ENCODE data around the gene WFIKKN2. TPM values are rescaled to one million over a fixed set of nuclear protein-coding genes. Genes with fewer than 3 reads are reported as not detected.
A peak's percentile ranks its signal among the peaks of the same experiment; 100 is the strongest.

Gene WFIKKN2
- total and polyA plus RNA-seq, 2 of the 13 experiments (the other 11 are each of a cell fraction or from before 2014, with no cell fraction given) = not detected

DNA sequence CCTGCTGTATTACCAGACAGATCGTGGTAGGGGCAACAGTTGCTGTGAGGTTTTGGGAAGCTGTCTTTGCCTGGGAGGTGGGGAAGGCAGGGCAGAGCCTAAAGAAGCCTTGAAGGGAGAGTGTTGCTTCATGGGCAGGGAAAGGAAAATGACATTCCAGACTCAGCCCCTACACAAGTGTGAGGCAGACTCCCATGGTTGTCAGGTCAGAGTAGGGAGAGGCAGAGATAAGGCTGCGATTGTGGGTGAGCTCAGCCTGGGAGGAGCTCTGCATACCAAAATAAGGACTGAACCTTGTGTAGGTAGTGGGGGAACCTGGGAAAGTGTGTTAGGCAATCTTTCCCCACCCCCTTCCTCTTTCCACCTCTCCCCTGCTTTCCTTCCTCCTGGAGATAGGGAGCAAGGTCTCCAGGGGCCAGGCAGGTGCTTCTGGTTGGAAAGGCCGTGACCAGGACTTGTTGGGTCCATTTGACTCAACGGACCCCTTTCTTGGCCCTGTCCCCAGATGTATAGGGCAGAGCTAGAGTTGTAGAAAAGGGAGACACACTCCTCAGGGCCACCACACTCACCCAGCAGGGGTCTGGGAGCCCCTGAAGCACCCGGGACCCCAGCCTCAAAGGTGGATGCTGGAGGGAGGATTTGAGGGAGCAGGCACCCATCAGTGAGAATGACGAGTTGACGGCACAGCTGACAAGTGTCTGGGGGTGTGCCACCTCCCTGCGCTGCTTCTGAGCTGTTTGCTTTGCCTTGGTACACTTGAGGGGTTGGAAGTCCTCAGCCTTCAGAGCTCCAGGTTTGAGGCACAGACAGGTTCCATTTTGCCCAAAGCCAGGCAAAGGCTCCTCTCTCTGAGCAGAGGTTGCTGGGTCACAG, 49.3 kb downstream of the WFIKKN2 start (continued):
- TF ChIP-seq ZNF660 (CRISPR knock-in tag; IDR thresholded peaks at IDR 0.05; ENCODE audit: borderline replicate concordance, low read depth) (no peak), TGIF2 (CRISPR knock-in tag; IDR thresholded peaks at IDR 0.05) (peak; percentile 72), HIVEP1 (CRISPR knock-in tag; IDR thresholded peaks at IDR 0.05) (no peak), U2AF1 (optimal IDR thresholded peaks at IDR 0.05; ENCODE audit: low read depth, low read length) (no peak), KAT7 (CRISPR knock-in tag; IDR thresholded peaks at IDR 0.05; ENCODE audit: borderline replicate concordance) (no peak), NFIC (IDR thresholded peaks at IDR 0.05; ENCODE audit: low read length) (no peak), ZNF570 (CRISPR knock-in tag; IDR thresholded peaks at IDR 0.05; ENCODE audit: borderline replicate concordance) (no peak), KDM1A (CRISPR knock-in tag; IDR thresholded peaks at IDR 0.05) (no peak), CREB1 (IDR thresholded peaks at IDR 0.05) (no peak), CREB1 (CRISPR knock-in tag; IDR thresholded peaks at IDR 0.05) (peak; percentile 64)
- TF ChIP-seq, protein P1, sequence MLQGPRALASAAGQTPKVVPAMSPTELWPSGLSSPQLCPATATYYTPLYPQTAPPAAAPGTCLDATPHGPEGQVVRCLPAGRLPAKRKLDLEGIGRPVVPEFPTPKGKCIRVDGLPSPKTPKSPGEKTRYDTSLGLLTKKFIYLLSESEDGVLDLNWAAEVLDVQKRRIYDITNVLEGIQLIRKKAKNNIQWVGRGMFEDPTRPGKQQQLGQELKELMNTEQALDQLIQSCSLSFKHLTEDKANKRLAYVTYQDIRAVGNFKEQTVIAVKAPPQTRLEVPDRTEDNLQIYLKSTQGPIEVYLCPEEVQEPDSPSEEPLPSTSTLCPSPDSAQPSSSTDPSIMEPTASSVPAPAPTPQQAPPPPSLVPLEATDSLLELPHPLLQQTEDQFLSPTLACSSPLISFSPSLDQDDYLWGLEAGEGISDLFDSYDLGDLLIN (CRISPR knock-in tag; IDR thresholded peaks at IDR 0.05; ENCODE audit: borderline replicate concordance) = no peak
- TF ChIP-seq, protein P2, sequence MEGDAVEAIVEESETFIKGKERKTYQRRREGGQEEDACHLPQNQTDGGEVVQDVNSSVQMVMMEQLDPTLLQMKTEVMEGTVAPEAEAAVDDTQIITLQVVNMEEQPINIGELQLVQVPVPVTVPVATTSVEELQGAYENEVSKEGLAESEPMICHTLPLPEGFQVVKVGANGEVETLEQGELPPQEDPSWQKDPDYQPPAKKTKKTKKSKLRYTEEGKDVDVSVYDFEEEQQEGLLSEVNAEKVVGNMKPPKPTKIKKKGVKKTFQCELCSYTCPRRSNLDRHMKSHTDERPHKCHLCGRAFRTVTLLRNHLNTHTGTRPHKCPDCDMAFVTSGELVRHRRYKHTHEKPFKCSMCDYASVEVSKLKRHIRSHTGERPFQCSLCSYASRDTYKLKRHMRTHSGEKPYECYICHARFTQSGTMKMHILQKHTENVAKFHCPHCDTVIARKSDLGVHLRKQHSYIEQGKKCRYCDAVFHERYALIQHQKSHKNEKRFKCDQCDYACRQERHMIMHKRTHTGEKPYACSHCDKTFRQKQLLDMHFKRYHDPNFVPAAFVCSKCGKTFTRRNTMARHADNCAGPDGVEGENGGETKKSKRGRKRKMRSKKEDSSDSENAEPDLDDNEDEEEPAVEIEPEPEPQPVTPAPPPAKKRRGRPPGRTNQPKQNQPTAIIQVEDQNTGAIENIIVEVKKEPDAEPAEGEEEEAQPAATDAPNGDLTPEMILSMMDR (CRISPR knock-in tag; IDR thresholded peaks at IDR 0.05) = no peak
- TF ChIP-seq, protein P3, sequence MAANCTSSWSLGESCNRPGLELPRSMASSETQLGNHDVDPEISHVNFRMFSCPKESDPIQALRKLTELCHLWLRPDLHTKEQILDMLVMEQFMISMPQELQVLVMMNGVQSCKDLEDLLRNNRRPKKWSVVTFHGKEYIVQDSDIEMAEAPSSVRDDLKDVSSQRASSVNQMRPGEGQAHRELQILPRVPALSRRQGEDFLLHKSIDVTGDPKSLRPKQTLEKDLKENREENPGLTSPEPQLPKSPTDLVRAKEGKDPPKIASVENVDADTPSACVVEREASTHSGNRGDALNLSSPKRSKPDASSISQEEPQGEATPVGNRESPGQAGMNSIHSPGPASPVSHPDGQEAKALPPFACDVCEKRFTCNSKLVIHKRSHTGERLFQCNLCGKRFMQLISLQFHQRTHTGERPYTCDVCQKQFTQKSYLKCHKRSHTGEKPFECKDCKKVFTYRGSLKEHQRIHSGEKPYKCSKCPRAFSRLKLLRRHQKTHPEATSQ (CRISPR knock-in tag; IDR thresholded peaks at IDR 0.05; ENCODE audit: borderline replicate concordance) = peak; percentile 51; the same call in 1 of the 2 replicates
- TF ChIP-seq, protein P4, sequence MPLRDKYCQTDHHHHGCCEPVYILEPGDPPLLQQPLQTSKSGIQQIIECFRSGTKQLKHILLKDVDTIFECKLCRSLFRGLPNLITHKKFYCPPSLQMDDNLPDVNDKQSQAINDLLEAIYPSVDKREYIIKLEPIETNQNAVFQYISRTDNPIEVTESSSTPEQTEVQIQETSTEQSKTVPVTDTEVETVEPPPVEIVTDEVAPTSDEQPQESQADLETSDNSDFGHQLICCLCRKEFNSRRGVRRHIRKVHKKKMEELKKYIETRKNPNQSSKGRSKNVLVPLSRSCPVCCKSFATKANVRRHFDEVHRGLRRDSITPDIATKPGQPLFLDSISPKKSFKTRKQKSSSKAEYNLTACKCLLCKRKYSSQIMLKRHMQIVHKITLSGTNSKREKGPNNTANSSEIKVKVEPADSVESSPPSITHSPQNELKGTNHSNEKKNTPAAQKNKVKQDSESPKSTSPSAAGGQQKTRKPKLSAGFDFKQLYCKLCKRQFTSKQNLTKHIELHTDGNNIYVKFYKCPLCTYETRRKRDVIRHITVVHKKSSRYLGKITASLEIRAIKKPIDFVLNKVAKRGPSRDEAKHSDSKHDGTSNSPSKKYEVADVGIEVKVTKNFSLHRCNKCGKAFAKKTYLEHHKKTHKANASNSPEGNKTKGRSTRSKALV (CRISPR knock-in tag; IDR thresholded peaks at IDR 0.05) = no peak
- TF ChIP-seq, protein P5, sequence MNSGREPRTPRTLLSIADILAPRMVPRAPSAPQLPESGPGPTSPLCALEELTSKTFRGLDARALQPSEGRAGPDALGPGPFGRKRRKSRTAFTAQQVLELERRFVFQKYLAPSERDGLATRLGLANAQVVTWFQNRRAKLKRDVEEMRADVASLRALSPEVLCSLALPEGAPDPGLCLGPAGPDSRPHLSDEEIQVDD (CRISPR knock-in tag; IDR thresholded peaks at IDR 0.05; ENCODE audit: borderline replicate concordance) = no peak
- TF ChIP-seq, protein P6, sequence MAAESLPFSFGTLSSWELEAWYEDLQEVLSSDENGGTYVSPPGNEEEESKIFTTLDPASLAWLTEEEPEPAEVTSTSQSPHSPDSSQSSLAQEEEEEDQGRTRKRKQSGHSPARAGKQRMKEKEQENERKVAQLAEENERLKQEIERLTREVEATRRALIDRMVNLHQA (CRISPR knock-in tag; IDR thresholded peaks at IDR 0.05) = no peak
- TF ChIP-seq, protein P7, sequence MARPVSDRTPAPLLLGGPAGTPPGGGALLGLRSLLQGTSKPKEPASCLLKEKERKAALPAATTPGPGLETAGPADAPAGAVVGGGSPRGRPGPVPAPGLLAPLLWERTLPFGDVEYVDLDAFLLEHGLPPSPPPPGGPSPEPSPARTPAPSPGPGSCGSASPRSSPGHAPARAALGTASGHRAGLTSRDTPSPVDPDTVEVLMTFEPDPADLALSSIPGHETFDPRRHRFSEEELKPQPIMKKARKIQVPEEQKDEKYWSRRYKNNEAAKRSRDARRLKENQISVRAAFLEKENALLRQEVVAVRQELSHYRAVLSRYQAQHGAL (CRISPR knock-in tag; IDR thresholded peaks at IDR 0.05; ENCODE audit: not compliant biosample characterization) = no peak
- TF ChIP-seq, protein P8, sequence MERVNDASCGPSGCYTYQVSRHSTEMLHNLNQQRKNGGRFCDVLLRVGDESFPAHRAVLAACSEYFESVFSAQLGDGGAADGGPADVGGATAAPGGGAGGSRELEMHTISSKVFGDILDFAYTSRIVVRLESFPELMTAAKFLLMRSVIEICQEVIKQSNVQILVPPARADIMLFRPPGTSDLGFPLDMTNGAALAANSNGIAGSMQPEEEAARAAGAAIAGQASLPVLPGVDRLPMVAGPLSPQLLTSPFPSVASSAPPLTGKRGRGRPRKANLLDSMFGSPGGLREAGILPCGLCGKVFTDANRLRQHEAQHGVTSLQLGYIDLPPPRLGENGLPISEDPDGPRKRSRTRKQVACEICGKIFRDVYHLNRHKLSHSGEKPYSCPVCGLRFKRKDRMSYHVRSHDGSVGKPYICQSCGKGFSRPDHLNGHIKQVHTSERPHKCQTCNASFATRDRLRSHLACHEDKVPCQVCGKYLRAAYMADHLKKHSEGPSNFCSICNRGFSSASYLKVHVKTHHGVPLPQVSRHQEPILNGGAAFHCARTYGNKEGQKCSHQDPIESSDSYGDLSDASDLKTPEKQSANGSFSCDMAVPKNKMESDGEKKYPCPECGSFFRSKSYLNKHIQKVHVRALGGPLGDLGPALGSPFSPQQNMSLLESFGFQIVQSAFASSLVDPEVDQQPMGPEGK (CRISPR knock-in tag; IDR thresholded peaks at IDR 0.05) = peak; percentile 74
